H1 (cell line): ENCODE results near the gene RGS8. TPM values are rescaled to one million over a fixed set of nuclear protein-coding genes. Genes with fewer than 3 reads are reported as not detected.

ENCODE experiments used
- ATF2 ChIP-seq: IDR thresholded peaks from 2 replicates; pipeline ENCODE4 v1.6.1; 2012; ENCODE audit warnings: low read length, inconsistent platforms
- CEBPB ChIP-seq: IDR thresholded peaks from 2 replicates; pipeline ENCODE4 v1.6.1; 2012; ENCODE audit warnings: low read depth, low read length
- EZH2 ChIP-seq: fragments of 200-600 bp; sonication (generic); IDR thresholded peaks from 2 replicates; pipeline ENCODE4 v1.7.1; 2012; ENCODE audit warnings: low read depth, mild to moderate bottlenecking, moderate library complexity, low read length, inconsistent platforms; ENCODE audit not compliant: severe bottlenecking
- KDM5A ChIP-seq: fragments of 200-600 bp; IDR thresholded peaks from 2 replicates; pipeline ENCODE4 v1.7.1; 2012; ENCODE audit warnings: mild to moderate bottlenecking, low read length, inconsistent platforms, mixed read lengths
- RAD21 ChIP-seq, 2 experiments: IDR thresholded peaks in 1 of 2; conservative IDR thresholded peaks in 1 of 2; 2 replicates each; pipeline ENCODE4 v1.6.1; 2011; ENCODE audit warnings: low read depth in 2 of 2, low read length in 2 of 2, improper control_type of control experiment in 1 of 2, inconsistent platforms in 1 of 2, mild to moderate bottlenecking in 1 of 2, moderate library complexity in 1 of 2
- polyA plus RNA-seq, 7 experiments: library from polyadenylated mRNA; depleted of rRNA in 3 of 7; stranded (reverse) in 5 of 7; unstranded in 2 of 7; fragments of >200 nt in 5 of 7; fragments of 200-250 nt in 2 of 7; gene quantifications; 1 replicate in 5 of 7; 2 replicates in 1 of 7; 4 replicates in 1 of 7; pipeline versions ENCODE4 v1.2.1 to v1.2.3, GENCODE V29; 2011 to 2013; ENCODE audit warnings: missing spikeins in 2 of 7, mixed read lengths in 2 of 7
- total RNA-seq: library from RNA; stranded (reverse); fragmentation: NEBNext Ultra II Directional; extraction: Animal tissue kit (Norgen Biotek cat#: 25700); gene quantifications from 2 replicates; pipeline ENCODE4 v1.2.1, GENCODE V29; 2021

RGS8 gene
- total and polyA plus RNA-seq, 2 of the 8 experiments (the other 6 are each of a cell fraction or from before 2014, with no cell fraction given): 0.13 to 0.23 TPM

DNA sequence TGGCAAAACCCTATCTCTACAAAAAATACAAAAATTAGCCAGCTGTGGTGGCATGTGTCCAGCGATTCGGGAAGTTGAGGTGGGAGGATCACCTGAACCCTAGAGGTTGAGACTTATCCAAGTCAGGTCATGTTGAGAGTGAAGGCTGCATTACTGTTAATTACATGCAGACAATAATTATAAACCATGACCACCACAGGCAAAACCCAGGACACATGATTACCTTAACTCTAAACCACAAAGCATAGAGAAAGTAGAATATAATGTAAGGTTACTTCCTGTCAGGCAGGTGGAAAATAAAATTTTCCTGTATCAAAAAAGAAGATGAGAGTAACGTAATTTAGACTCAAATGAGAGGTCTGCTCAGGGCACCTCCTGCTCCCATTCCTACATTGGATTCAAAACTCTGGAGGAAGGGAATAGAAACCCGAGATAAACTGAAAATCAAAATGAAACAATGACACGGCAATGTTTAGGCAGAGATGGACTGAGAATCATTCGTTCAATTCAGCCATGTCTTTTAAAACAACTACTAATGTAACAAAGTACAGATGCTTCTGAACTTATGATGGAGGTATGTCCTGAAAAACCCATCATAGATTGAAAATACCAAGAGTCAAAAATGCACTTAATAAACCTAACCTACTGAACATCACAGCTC is 33.6 kb downstream of the RGS8 start (continued):
- TF ChIP-seq ATF2: no peak
- TF ChIP-seq KDM5A: no peak
- TF ChIP-seq EZH2: no peak
- TF ChIP-seq CEBPB: no peak
- no peak for TF ChIP-seq RAD21 (IDR thresholded peaks at IDR 0.05 in 1 of 2, conservative IDR thresholded peaks at IDR 0.05 in 1 of 2; ENCODE audit: low read depth in 2 of 2, low read length in 2 of 2)
